Esophagus squamous epithelium (tissue), 5 donors: ENCODE measurements around the gene FRMD1. TPM values are rescaled to one million over a fixed set of nuclear protein-coding genes. Genes with fewer than 3 reads are reported as not detected.

Source experiments
- DNase-seq: peaks from one replicate; lab custom pipeline; 2025; lab: John Stamatoyannopoulos, UW
- H3K27ac ChIP-seq, 4 donors: fragments of 200-600 bp; sonication (generic); one replicate each; pipeline ENCODE4 v1.5.1; 2016 to 2019; ENCODE audit warnings: mild to moderate bottlenecking in 1 of 4
- H3K27me3 ChIP-seq, 4 donors: fragments of 200-600 bp; sonication (generic); 1 replicate in 3 of 4; 2 replicates in 1 of 4; pipeline versions ENCODE4 v1.5.1 to v1.6.0; 2017 to 2021; ENCODE audit warnings: antibody characterized with exemption in 1 of 4
- H3K36me3 ChIP-seq, 3 donors: fragments of 200-600 bp; sonication (generic); one replicate each; pipeline ENCODE4 v1.5.1; 2016 to 2019
- H3K4me1 ChIP-seq, 3 donors: fragments of 200-600 bp; sonication (generic); one replicate each; pipeline ENCODE4 v1.5.1; 2017 to 2019
- H3K4me3 ChIP-seq, 4 donors: fragments of 200-600 bp; sonication (generic); 1 replicate in 3 of 4; 2 replicates in 1 of 4; pipeline ENCODE4 v1.5.1; 2016 to 2019; ENCODE audit warnings: mild to moderate bottlenecking in 2 of 4, moderate library complexity in 1 of 4
- H3K9me3 ChIP-seq, 3 donors: fragments of 200-600 bp; sonication (generic); one replicate each; pipeline ENCODE4 v1.5.1; 2016 to 2019
- CTCF ChIP-seq, 6 experiments: fragments of 450-650 bp in 4 of 6; fragments of 200-600 bp in 2 of 6; sonication (generic) in 2 of 6; IDR thresholded peaks; one replicate each; pipeline ENCODE4 v1.5.1; 2016 to 2019; ENCODE audit warnings: antibody characterized with exemption in 6 of 6, mild to moderate bottlenecking in 4 of 6, moderate library complexity in 4 of 6
- POLR2A ChIP-seq, 4 donors: fragments of 450-650 bp; IDR thresholded peaks; one replicate each; pipeline ENCODE4 v1.6.1; 2017; ENCODE audit warnings: antibody characterized with exemption in 4 of 4, mild to moderate bottlenecking in 4 of 4, moderate library complexity in 3 of 4
- WGBS, 2 donors: methylation state at CpG; one replicate each; pipeline ENCODE4 v1.1.5; 2018; 5-methylcytosine and 5-hydroxymethylcytosine counted together
- intact Hi-C: fragments of 100-400 bp; cut with DNase I; formaldehyde crosslinking; loops from one replicate; pipeline ENCODE4 v1.15.0; 2022
- total RNA-seq, 4 donors: library from RNA; depleted of rRNA; stranded (reverse); fragments of >200 nt; gene quantifications; one replicate each; pipeline ENCODE4 v1.1.0, GENCODE V29; 2016
- donor health status: DM: yes; HTN: yes; CAD: no.

FRMD1 gene
- total RNA-seq, 4 donors from 2014 or later = 0.13 to 0.19 TPM; not detected in 2

- no peaks in the 10 kb centered on the region for H3K27me3 ChIP-seq
- H3K27ac ChIP-seq = no peak overlapping the region
- 92 to 97% methylated on average over 3 of the region's 3 CpGs for WGBS, 2 donors
- peaks cover 0 to 10% (median 0%) of the 10 kb centered on the region in 3 donors for H3K4me1 ChIP-seq
- no peaks in the 10 kb centered on the region for H3K9me3 ChIP-seq
- H3K4me3 ChIP-seq = no peak overlapping the region
- intact Hi-C loops = no loop called here
- no peaks in the 10 kb centered on the region for H3K36me3 ChIP-seq
- TF ChIP-seq POLR2A (IDR thresholded peaks at IDR 0.05) = no peak
- no peak for DNase-seq
Measured at GRCh38 chr6:168046696-168047095, 32.3 kb downstream of the FRMD1 start.

- no peak for DNase-seq
- no peak overlapping the region for H3K27ac ChIP-seq
- H3K36me3 ChIP-seq = no peaks in the 10 kb centered on the region
- 71 to 82% methylated on average over 5 to 14 of the region's 20 CpGs for WGBS, 2 donors
- no peaks in the 10 kb centered on the region for H3K27me3 ChIP-seq
- H3K9me3 ChIP-seq = peaks cover 0 to 3% (median 0%) of the 10 kb centered on the region in 3 donors
- intact Hi-C loops = no loop called here
- H3K4me1 ChIP-seq = peaks cover 0 to 10% (median 0%) of the 10 kb centered on the region in 3 donors
- no peak overlapping the region for H3K4me3 ChIP-seq
- TF ChIP-seq CTCF (IDR thresholded peaks at IDR 0.05) = no peak
- TF ChIP-seq POLR2A (IDR thresholded peaks at IDR 0.05) = no peak
Measured at GRCh38 chr6:168045706-168046620, 33.0 kb downstream of the FRMD1 start.

- TF ChIP-seq POLR2A (IDR thresholded peaks at IDR 0.05) (no peak), CTCF (IDR thresholded peaks at IDR 0.05) (no peak)
- WGBS, 2 donors = 90 to 95% methylated on average over 8 to 12 of the region's 19 CpGs
- H3K9me3 ChIP-seq = peaks cover 0 to 11% (median under 1%) of the 10 kb centered on the region in 3 donors
- DNase-seq = no peak
- peaks cover 0 to 10% (median 0%) of the 10 kb centered on the region in 3 donors for H3K4me1 ChIP-seq
- no peak overlapping the region for H3K4me3 ChIP-seq
- intact Hi-C loops = no loop called here
- no peaks in the 10 kb centered on the region for H3K27me3 ChIP-seq
- no peaks in the 10 kb centered on the region for H3K36me3 ChIP-seq
- H3K27ac ChIP-seq = no peak overlapping the region
Measured at GRCh38 chr6:168045141-168045691, 33.8 kb downstream of the FRMD1 start.

GRCh38 chr6:168044521-168045130, 34.4 kb downstream of the FRMD1 start:
- intact Hi-C loops = no loop called here
- 88 to 90% methylated on average over 12 to 15 of the region's 28 CpGs for WGBS, 2 donors
- Histone ChIP-seq H3K27me3 (no peaks in the 10 kb centered on the region), H3K4me1 (peaks cover 0 to 10% (median 0%) of the 10 kb centered on the region in 3 donors), H3K9me3 (peaks cover 0 to 16% (median 6%) of the 10 kb centered on the region in 3 donors), H3K36me3 (no peaks in the 10 kb centered on the region), H3K27ac (no peak overlapping the region), H3K4me3 (no peak overlapping the region)
- DNase-seq = no peak
- TF ChIP-seq POLR2A (IDR thresholded peaks at IDR 0.05) (no peak), CTCF (IDR thresholded peaks at IDR 0.05) (no peak)

GRCh38 chr6:168043848-168044415, 35.1 kb downstream of the FRMD1 start:
- intact Hi-C loops = no loop called here
- H3K9me3 ChIP-seq = peaks cover 0 to 22% (median 12%) of the 10 kb centered on the region in 3 donors
- no peaks in the 10 kb centered on the region for H3K36me3 ChIP-seq
- no peak overlapping the region for H3K27ac ChIP-seq
- WGBS, 2 donors = 81% methylated on average over 5 of the region's 21 CpGs; no CpG with 5 or more reads in 1 of the 2 donors
- no peak for DNase-seq
- TF ChIP-seq CTCF (IDR thresholded peaks at IDR 0.05) (no peak), POLR2A (IDR thresholded peaks at IDR 0.05) (no peak)
- peaks cover 0 to 10% (median 0%) of the 10 kb centered on the region in 3 donors for H3K4me1 ChIP-seq
- H3K27me3 ChIP-seq = no peaks in the 10 kb centered on the region
- H3K4me3 ChIP-seq = no peak overlapping the region
